GM23338 (cell line): ENCODE measurements around the gene SLC13A5. TPM values are rescaled to one million over a fixed set of nuclear protein-coding genes. Genes with fewer than 3 reads are reported as not detected.

Experiments
- ATAC-seq: fragments of 200-7000 bp; cut with Tn5 transposase; 3 replicates; pipeline ENCODE4 v1.9.1; 2020
- DNase-seq: peaks from one replicate; pipeline ENCODE4 v3.0.0-alpha.2; 2015; ENCODE audit warnings: low spot score
- H2AFZ ChIP-seq: fragments of 200-600 bp; sonication (generic); 2 replicates; pipeline ENCODE4 v1.8.0; 2016; ENCODE audit warnings: antibody characterized with exemption, mild to moderate bottlenecking, moderate library complexity
- H3F3A ChIP-seq: fragments of 200-600 bp; sonication (generic); replicated peaks from 2 replicates; pipeline ENCODE4 v1.8.0; 2017; ENCODE audit warnings: antibody characterized with exemption, mixed run types, low read depth
- H3K27ac ChIP-seq: fragments of 200-600 bp; sonication (generic); 2 replicates; pipeline ENCODE4 v1.6.1; 2016; ENCODE audit warnings: low read depth
- H3K27me3 ChIP-seq: fragments of 200-600 bp; sonication (generic); 2 replicates; pipeline ENCODE4 v1.8.0; 2016; ENCODE audit warnings: mild to moderate bottlenecking, mixed run types, moderate library complexity; ENCODE audit not compliant: insufficient read depth
- H3K36me3 ChIP-seq: fragments of 200-600 bp; sonication (generic); 2 replicates; pipeline ENCODE4 v1.8.0; 2016; ENCODE audit warnings: mild to moderate bottlenecking; ENCODE audit not compliant: insufficient read depth
- H3K4me1 ChIP-seq: fragments of 200-600 bp; sonication (generic); 2 replicates; pipeline ENCODE4 v1.8.0; 2016; ENCODE audit warnings: mild to moderate bottlenecking, moderate library complexity; ENCODE audit not compliant: insufficient read depth
- H3K4me2 ChIP-seq: fragments of 200-600 bp; sonication (generic); 2 replicates; pipeline ENCODE4 v1.7.1; 2017; ENCODE audit warnings: mixed run types
- H3K4me3 ChIP-seq: fragments of 200-600 bp; sonication (generic); 2 replicates; pipeline ENCODE4 v1.6.1; 2016; ENCODE audit warnings: mixed run types
- H3K79me2 ChIP-seq: fragments of 200-600 bp; sonication (generic); replicated peaks from 2 replicates; pipeline ENCODE4 v1.8.0; 2017; ENCODE audit warnings: mild to moderate bottlenecking; ENCODE audit not compliant: insufficient read depth
- H3K9me2 ChIP-seq: fragments of 200-600 bp; sonication (generic); 2 replicates; pipeline ENCODE4 v1.8.0; 2017; ENCODE audit not compliant: insufficient read depth
- H4K20me1 ChIP-seq: fragments of 200-600 bp; sonication (generic); replicated peaks from 2 replicates; pipeline ENCODE4 v1.8.0; 2017; ENCODE audit warnings: mild to moderate bottlenecking; ENCODE audit not compliant: insufficient read depth
- H3K27ac Mint-ChIP-seq: 2 replicates; pipeline ENCODE4 v1.8.0; 2020; ENCODE audit warnings: inconsistent platforms, mild to moderate bottlenecking, moderate library complexity, mixed read lengths
- H3K27me3 Mint-ChIP-seq: 3 replicates; pipeline ENCODE4 v1.8.0; 2022; ENCODE audit warnings: low read depth, mild to moderate bottlenecking, moderate library complexity, mixed read lengths, inconsistent platforms; ENCODE audit not compliant: insufficient read depth, poor library complexity
- H3K36me3 Mint-ChIP-seq: 3 replicates; pipeline ENCODE4 v1.8.0; 2021; ENCODE audit warnings: low read depth, mild to moderate bottlenecking, inconsistent platforms, moderate library complexity, mixed read lengths
- H3K4me1 Mint-ChIP-seq: 3 replicates; pipeline ENCODE4 v1.8.0; 2020; ENCODE audit warnings: mild to moderate bottlenecking, inconsistent platforms, mixed read lengths
- H3K4me3 Mint-ChIP-seq: 3 replicates; pipeline ENCODE4 v1.8.0; 2021; ENCODE audit warnings: moderate library complexity, mild to moderate bottlenecking, inconsistent platforms, mixed read lengths
- H3K9me3 Mint-ChIP-seq: 3 replicates; pipeline ENCODE4 v1.8.0; 2020; ENCODE audit warnings: moderate library complexity, mild to moderate bottlenecking, inconsistent platforms, mixed read lengths
- CREB1 ChIP-seq: fragments of 250-450 bp; sonication (Bioruptor Pico); IDR thresholded peaks from 2 replicates; pipeline ENCODE4 v1.5.0; 2020; ENCODE audit warnings: low read depth, mild to moderate bottlenecking, moderate library complexity
- CTCF ChIP-seq, 2 experiments: fragments of 200-600 bp in 1 of 2; sonication (generic) in 1 of 2; conservative IDR thresholded peaks; 2 replicates each; pipeline versions ENCODE4 v1.5.1 to v1.6.1; 2016 to 2017; ENCODE audit warnings: antibody characterized with exemption in 2 of 2, low read depth in 2 of 2, mild to moderate bottlenecking in 2 of 2, moderate library complexity in 1 of 2
- NANOG ChIP-seq: IDR thresholded peaks from 2 replicates; pipeline ENCODE4 v1.6.1; 2016; ENCODE audit warnings: antibody characterized with exemption, borderline replicate concordance
- ZNF114 ChIP-seq: fragments of 250-450 bp; sonication (Bioruptor Pico); IDR thresholded peaks from 2 replicates; pipeline ENCODE4 v1.5.0; 2020; ENCODE audit warnings: mild to moderate bottlenecking, moderate library complexity
- ZNF462 ChIP-seq: fragments of 250-450 bp; sonication (Bioruptor Pico); IDR thresholded peaks from 2 replicates; pipeline ENCODE4 v1.5.0; 2020; ENCODE audit warnings: mild to moderate bottlenecking, moderate library complexity
- polyA plus RNA-seq: library from polyadenylated mRNA; unstranded; fragments of >200 nt; fragmentation: Nextera tagmentation; extraction: Ambion mirVana; gene quantifications from 2 replicates; pipeline ENCODE4 v1.2.1, GENCODE V29; 2016
- total RNA-seq: library from RNA; depleted of rRNA; stranded (reverse); fragments of >200 nt; shearing (Covaris generic); gene quantifications from 2 replicates; pipeline ENCODE4 v1.2.3, GENCODE V29; 2014

SLC13A5 gene
- total and polyA plus RNA-seq, 2 experiments from 2014 or later: 1.2 to 2.3 TPM

GRCh38 chr17:6755281-6755680 lies 42.1 kb upstream of the SLC13A5 start:
- no peak overlapping the region for H3K4me3 ChIP-seq
- H3K9me2 ChIP-seq: 0 out of 2 replicates have a peak, but pooled peaks cover 6% of the 10 kb centered on the region
- H3K27ac ChIP-seq: no peak overlapping the region
- H3F3A ChIP-seq: no peaks in the 10 kb centered on the region
- Mint-ChIP-seq H3K4me3 (no peak overlapping the region), H3K9me3 (peaks cover 1% of the 10 kb centered on the region; the same call in 2 of the 3 replicates), H3K27ac (no peak overlapping the region), H3K4me1 (peaks cover 30% of the 10 kb centered on the region), H3K27me3 (peaks cover 15% of the 10 kb centered on the region), H3K36me3 (no peaks in the 10 kb centered on the region)
- ATAC-seq (no peak), DNase-seq (no peak)
- TF ChIP-seq NANOG: no peak
- no peak for TF ChIP-seq ZNF462 (CRISPR knock-in tag)
- TF ChIP-seq CTCF (conservative IDR thresholded peaks at IDR 0.05; ENCODE audit: low read depth in 2 of 2): no peak
- TF ChIP-seq CREB1: no peak
- no peak for TF ChIP-seq ZNF114 (CRISPR knock-in tag)
- no peak overlapping the region for H3K4me2 ChIP-seq
- peak overlapping the region; percentile 74; the same call in 1 of the 2 replicates for H2AFZ ChIP-seq
- no peaks in the 10 kb centered on the region for H3K79me2 ChIP-seq
- peaks cover 22% of the 10 kb centered on the region for H3K4me1 ChIP-seq
- H4K20me1 ChIP-seq: no peaks in the 10 kb centered on the region
- no peaks in the 10 kb centered on the region for H3K27me3 ChIP-seq
- no peaks in the 10 kb centered on the region for H3K36me3 ChIP-seq
